OCI-LY3 (cell line): ENCODE results near the gene TRIM47.

Source experiments
- CTCF ChIP-seq: fragments of 200-600, 300-600 bp; sonication (generic); IDR thresholded peaks from 2 replicates; pipeline ENCODE4 v1.5.1; 2014; ENCODE audit warnings: antibody characterized with exemption, low read length, low read depth
- EZH2phosphoT487 ChIP-seq: fragments of 200-600 bp; shearing (Covaris generic); IDR thresholded peaks from 2 replicates; pipeline ENCODE4 v1.6.1; 2018; ENCODE audit warnings: antibody characterized with exemption, mixed run types, low read depth

GRCh38 chr17:75910699-75911098 lies 32.3 kb upstream of the TRIM47 start:
- no peak for TF ChIP-seq CTCF
- TF ChIP-seq EZH2phosphoT487: no peak
